Measurements from ENCODE around the gene PRKCA. TPM values are rescaled to one million over a fixed set of nuclear protein-coding genes. Genes with fewer than 3 reads are reported as not detected.
A peak's percentile ranks its signal among the peaks of the same experiment; 100 is the strongest.

Gene PRKCA
- total RNA-seq, 4 donors from 2014 or later: 9.0 to 76.1 (median 15.1) TPM

GRCh38 chr17:66271512-66271911 is 30.9 kb upstream of the PRKCA start:
- H3K4me1 ChIP-seq: no peaks in the 10 kb centered on the region
- H3K27me3 ChIP-seq: no peaks in the 10 kb centered on the region
- H3K36me3 ChIP-seq: no peaks in the 10 kb centered on the region
- H3K4me3 ChIP-seq: no peak overlapping the region
- TF ChIP-seq POLR2A (IDR thresholded peaks at IDR 0.05) (no peak), CTCF (IDR thresholded peaks at IDR 0.05) (no peak)
- no peaks in the 10 kb centered on the region for H3K9me3 ChIP-seq
- no peak for DNase-seq
- intact Hi-C loops (cut with DNase I; ENCODE audit: low total_unique reads): no loop called here
- no peak overlapping the region for H3K27ac ChIP-seq

- peak in 1 of 2 donors; percentile 49 for DNase-seq
- Histone ChIP-seq H3K27me3 (no peaks in the 10 kb centered on the region), H3K4me1 (no peaks in the 10 kb centered on the region), H3K27ac (peak overlapping the region; percentile 13 to 68), H3K36me3 (no peaks in the 10 kb centered on the region), H3K4me3 (no peak overlapping the region), H3K9me3 (no peaks in the 10 kb centered on the region)
- TF ChIP-seq POLR2A (IDR thresholded peaks at IDR 0.05) (no peak), CTCF (IDR thresholded peaks at IDR 0.05) (no peak)
- intact Hi-C loops (cut with DNase I; ENCODE audit: low total_unique reads): no loop called here
Measured at GRCh38 chr17:66272811-66273585, 29.4 kb upstream of the PRKCA start.

GRCh38 chr17:66273586-66273848 is 28.9 kb upstream of the PRKCA start:
- Histone ChIP-seq H3K4me3 (no peak overlapping the region), H3K4me1 (no peaks in the 10 kb centered on the region), H3K27me3 (no peaks in the 10 kb centered on the region), H3K36me3 (no peaks in the 10 kb centered on the region), H3K27ac (peak overlapping the region; percentile 13 to 68), H3K9me3 (no peaks in the 10 kb centered on the region)
- intact Hi-C loops (cut with DNase I; ENCODE audit: low total_unique reads): no loop called here
- no peak for DNase-seq
- TF ChIP-seq CTCF (IDR thresholded peaks at IDR 0.05) (no peak), POLR2A (IDR thresholded peaks at IDR 0.05) (no peak)

GRCh38 chr17:66275651-66276050 is 26.8 kb upstream of the PRKCA start:
- Histone ChIP-seq H3K36me3 (no peaks in the 10 kb centered on the region), H3K9me3 (no peaks in the 10 kb centered on the region), H3K4me3 (no peak overlapping the region), H3K27me3 (no peaks in the 10 kb centered on the region), H3K4me1 (no peaks in the 10 kb centered on the region), H3K27ac (no peak overlapping the region)
- TF ChIP-seq CTCF (IDR thresholded peaks at IDR 0.05) (no peak), POLR2A (IDR thresholded peaks at IDR 0.05) (no peak)
- intact Hi-C loops (cut with DNase I; ENCODE audit: low total_unique reads): no loop called here
- no peak for DNase-seq

GRCh38 chr17:66276328-66276937 is 26.0 kb upstream of the PRKCA start:
- Histone ChIP-seq H3K9me3 (no peaks in the 10 kb centered on the region), H3K27me3 (no peaks in the 10 kb centered on the region), H3K4me1 (no peaks in the 10 kb centered on the region), H3K36me3 (no peaks in the 10 kb centered on the region), H3K27ac (no peak overlapping the region), H3K4me3 (no peak overlapping the region)
- intact Hi-C loops (cut with DNase I; ENCODE audit: low total_unique reads): no loop called here
- no peak for DNase-seq
- TF ChIP-seq CTCF (IDR thresholded peaks at IDR 0.05) (no peak), POLR2A (IDR thresholded peaks at IDR 0.05) (no peak)

Measured in uterus (tissue), 4 donors.